Activated CD8-positive, alpha-beta memory T cell treated with anti-CD3 and anti-CD28 coated beads, Interleukin-2, amount 50 U/mL, for 1 hour (primary cell): Measurements from ENCODE around the gene ZNF592.
"Not testable (repeated sequence)": the region's sequence is repeated elsewhere in the genome, so short reads cannot be mapped to it uniquely, and the experiment has no call there.

Experiments
- DNase-seq: peaks from one replicate; pipeline ENCODE4 v3.0.0-alpha.2; 2020; ENCODE audit errors: extremely low read depth

ZNF592 gene

GRCh38 chr15:84741121-84741520 is 7.3 kb upstream of the ZNF592 start:
- no peak for DNase-seq

GRCh38 chr15:84747416-84748273 is 747 bp upstream of the ZNF592 start:
- DNase-seq, result peak; percentile 50

- DNase-seq, result no peak
These were observed 959 bp downstream of the ZNF592 start for GRCh38 chr15:84749111-84749991.

GRCh38 chr15:84750583-84751092 is 2.2 kb downstream of the ZNF592 start:
- no peak for DNase-seq

GRCh38 chr15:84751721-84752120 is 3.3 kb downstream of the ZNF592 start:
- not testable (repeated sequence) for DNase-seq

- no peak for DNase-seq
These were observed 3.8 kb downstream of the ZNF592 start for GRCh38 chr15:84752195-84752594.

- no peak for DNase-seq
These were observed 4.3 kb downstream of the ZNF592 start for GRCh38 chr15:84752700-84753099.

- DNase-seq, result not testable (repeated sequence)
These were observed 6.5 kb downstream of the ZNF592 start for GRCh38 chr15:84754889-84755288.

GRCh38 chr15:84755736-84756527 is 7.5 kb downstream of the ZNF592 start:
- no peak for DNase-seq

- no peak for DNase-seq
These were observed 10.6 kb downstream of the ZNF592 start for GRCh38 chr15:84759018-84759417.

- DNase-seq, result no peak
These were observed 11.8 kb downstream of the ZNF592 start for GRCh38 chr15:84760219-84760618.

GRCh38 chr15:84761607-84762131 is 13.3 kb downstream of the ZNF592 start:
- no peak for DNase-seq

- DNase-seq, result no peak
These were observed 14.6 kb downstream of the ZNF592 start for GRCh38 chr15:84762840-84763572.

- DNase-seq, result no peak
These were observed 16.2 kb downstream of the ZNF592 start for GRCh38 chr15:84764585-84764984.

- no peak for DNase-seq
These were observed 16.6 kb downstream of the ZNF592 start for GRCh38 chr15:84764989-84765388.

GRCh38 chr15:84765675-84766074 is 17.3 kb downstream of the ZNF592 start:
- no peak for DNase-seq

GRCh38 chr15:84766461-84767035 is 18.2 kb downstream of the ZNF592 start:
- DNase-seq, result no peak

GRCh38 chr15:84772031-84772430 is 23.6 kb downstream of the ZNF592 start:
- DNase-seq, result no peak

GRCh38 chr15:84772467-84772866 is 24.1 kb downstream of the ZNF592 start:
- no peak for DNase-seq

- no peak for DNase-seq
These were observed 25.3 kb downstream of the ZNF592 start for GRCh38 chr15:84773716-84774115.
